Fibroblast of peridontal ligament (primary cell): ENCODE data around the gene NRXN3.

Experiments
- DNase-seq: peaks from one replicate; pipeline ENCODE4 v3.0.0-alpha.2; 2010; ENCODE audit errors: extremely low read depth

The NRXN3 gene

DNA sequence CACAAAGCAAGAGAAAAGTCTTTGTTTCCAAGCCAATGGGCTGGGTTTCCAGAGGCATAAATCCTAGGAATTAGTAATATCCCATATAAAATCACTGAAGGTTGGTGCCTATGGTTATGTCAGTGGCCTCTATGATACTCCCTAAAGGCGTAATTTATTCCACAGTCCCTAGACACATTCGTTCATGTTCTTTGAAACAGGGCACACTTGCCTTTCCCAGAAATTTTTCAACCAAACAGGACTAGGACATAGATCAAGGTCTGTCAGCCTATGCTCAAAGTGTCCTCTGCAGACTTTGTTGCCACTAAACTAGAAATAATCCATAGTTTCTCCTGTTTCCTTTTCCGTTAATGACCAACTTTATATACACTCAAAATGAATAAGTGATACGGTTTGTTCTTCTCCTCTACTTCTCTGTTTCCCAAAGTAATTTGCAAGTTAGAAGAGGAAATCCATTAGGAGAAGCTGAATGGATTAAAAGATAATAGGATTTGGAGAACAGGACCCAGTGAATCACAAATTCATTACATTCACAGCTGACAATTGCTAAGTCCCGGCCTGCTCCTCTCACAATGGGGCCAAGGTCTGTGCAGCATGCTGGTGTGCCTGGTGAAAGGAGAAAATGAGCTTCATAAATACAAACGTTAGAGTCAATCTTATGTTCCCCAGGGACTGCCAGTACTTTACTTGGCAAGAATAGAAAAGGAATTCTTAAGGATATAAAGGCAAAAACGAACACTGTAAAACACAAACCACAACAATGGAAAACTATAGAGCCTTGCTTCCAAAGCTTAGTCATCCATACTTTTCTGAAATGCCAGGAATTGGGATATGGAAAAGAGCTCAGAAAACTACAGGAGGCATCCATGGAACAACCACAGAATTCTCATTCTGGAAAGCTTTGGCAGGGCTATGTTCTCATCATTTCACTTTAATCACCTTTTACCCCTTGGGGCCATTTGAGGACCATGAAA is 966.2 kb downstream of the NRXN3 start:
- no peak for DNase-seq

DNA sequence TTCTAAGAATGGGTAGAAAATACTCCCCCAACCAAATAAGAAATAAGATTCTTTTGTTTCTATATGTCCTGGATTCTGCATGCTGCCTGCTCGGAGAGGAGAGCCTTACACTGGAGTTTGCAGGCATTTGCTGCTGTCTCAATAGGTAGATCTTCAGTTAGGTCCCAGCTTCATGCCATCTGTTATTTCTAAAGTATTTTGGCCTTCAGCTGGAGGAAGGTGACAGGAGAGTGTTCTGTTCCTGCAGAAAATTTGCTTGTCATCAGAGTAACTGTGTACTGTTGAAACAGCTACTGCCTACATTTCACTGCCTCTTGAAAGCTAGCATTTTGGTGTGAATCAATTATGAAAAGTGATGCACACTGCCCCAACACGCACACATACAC is 966.9 kb downstream of the NRXN3 start:
- DNase-seq, result no peak

DNA sequence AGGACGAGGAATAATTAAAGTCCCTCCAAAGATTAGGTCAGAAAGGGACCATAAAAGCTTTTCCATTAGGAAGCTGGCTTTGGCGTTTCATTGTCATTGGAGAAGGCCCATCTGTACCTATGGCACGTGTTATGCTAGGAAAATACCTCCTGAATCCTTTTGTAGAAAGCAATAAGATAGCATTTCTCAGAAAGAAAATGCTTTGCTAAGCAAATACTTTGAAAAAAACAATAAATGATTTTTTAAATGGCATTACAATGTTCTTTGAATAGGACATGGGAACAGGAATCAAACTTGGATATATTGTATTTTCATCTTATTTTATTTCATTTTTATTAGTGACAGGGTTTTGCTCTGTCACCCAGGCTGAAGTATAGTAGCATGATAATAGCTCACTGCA is 967.7 kb downstream of the NRXN3 start:
- no peak for DNase-seq

DNA sequence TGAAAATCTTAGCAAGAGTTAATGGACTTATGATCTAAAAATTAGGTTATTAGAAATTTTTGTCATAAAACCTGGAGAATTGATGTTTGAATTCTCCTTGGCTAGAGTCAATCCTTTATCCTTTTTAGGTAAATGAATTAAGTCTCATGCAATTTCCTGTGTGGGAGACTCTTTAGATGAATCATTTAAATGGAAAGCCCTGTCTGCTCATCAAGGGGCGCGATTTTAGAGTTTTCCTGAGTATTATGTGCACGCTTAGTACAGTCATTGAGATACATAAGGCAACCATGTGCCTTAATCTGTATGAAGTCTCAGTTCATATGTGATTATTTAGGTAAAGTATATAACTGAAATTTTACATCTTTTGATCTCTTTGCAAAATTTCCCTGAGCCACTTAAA is 974.7 kb downstream of the NRXN3 start:
- no peak for DNase-seq

DNA sequence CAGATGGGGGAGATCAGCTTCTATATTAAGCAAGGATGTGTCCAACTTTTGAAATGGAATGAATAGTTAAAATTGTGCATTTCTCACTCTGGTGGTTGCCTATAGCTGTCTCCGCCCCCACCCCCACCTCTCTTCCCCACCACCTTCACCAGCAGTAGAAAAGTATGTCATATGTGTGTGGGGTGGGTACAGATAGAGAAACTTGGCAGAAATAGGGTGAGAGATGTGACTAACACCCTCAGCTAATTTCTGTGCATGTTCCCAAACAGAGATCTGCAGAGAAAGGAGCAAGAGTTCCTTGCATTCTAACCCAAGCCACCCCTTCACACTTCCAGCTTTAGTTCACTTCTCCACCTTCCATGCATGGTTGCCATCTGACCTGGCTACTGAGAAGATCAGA is 980.1 kb downstream of the NRXN3 start:
- no peak for DNase-seq

DNA sequence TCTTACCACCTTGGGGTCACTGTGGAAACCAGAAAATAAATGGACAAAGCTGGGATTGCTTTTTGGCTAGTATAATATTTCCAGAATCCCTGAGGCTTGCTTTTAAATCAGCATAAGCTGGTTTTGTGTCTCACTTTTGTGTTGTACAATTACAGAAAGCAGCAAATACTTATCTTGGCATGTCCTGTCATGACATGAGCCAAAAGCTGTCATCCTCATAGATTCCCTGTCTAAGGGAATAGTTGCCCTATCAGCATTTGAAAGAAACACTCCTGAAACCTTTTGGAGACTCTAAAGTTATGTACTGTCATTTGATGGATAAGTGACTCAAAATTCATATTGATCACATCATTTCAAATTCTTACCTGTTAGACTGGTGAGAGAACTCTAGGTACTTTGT is 987.2 kb downstream of the NRXN3 start:
- DNase-seq, result no peak

DNA sequence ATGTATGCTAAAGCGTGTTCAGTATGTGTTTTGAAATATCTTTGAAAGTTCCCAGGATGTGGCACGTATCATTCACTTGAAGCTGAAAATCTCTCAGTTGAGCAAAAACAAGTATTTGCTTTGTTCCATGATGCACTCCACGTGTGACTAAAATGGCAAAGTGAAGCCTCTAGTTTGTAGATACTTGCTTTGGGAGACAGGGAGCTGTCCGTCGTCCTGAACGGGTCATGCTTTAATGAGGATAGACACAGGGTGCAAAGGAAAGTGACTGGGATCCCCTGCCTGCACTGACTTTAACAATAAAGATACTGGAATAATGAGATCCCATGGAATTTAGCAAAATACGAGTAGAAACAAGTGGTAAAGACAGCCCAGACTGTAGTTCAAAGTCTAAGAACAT is 991.4 kb downstream of the NRXN3 start:
- no peak for DNase-seq

DNA sequence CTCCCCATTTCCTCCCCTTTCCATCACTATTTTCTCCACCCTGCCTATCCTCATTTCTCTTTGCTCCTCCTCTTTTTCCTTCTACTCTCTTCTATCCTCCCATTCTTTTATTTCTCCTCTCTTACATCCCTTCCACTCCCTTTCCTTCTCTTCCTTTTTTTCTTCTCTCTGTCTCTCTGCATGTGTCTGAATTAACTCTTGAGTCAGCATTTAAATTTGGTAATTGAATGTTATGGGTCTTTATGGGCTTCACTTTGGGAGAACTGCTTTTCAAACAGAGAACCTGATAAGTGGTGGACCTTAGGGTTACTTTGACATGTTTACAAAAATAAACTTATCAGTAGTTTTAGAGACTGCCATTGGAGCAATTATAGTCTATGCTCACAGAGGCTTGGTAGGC is 992.7 kb downstream of the NRXN3 start:
- DNase-seq, result no peak

DNA sequence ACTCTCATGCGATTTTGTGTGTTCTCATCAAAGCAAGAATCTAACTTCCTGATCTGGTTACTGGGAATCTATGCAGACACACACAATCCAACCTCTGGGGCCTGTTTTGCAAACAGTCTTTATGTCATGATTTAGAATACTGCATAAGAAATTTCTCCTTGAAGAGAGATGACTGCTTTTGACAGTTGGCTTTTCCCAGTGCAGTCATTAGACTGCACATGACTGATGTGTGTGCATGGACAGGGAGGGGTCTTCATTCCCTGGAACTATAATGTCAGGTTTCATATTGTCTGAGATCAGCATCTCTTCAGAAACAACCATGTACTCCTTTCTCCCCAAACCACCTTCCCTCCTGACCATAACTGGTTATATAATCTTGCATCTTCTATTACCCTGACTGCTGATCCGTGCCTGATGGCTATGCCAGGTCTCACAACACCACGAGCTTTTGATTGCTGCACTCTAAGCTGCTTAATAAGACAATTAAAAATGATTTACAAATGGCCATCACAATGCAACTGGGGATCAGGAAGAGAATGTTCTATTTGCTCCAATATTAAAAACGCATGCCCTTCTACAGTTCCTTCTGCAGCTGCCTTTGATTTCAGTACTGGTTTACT is 995.4 kb downstream of the NRXN3 start:
- DNase-seq, result no peak

DNA sequence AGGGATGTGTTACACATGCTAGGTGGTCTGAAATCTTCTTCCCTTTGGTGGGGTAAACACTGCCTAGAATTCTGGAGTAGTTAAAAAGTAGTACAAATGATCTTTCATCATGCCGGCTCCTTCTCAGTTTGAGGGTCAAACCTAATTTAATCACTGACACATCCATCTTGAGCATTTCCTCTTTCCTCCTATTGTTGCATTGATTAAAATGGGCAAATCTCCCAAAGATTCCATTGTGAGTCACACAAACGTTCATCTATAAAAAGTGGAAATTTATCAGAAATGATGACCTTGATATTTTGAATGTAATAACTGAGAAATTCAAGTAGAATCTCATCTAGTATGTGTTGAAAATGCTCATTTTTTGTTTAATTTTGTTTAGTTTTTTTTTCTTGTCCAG is 996.0 kb downstream of the NRXN3 start:
- DNase-seq, result no peak

DNA sequence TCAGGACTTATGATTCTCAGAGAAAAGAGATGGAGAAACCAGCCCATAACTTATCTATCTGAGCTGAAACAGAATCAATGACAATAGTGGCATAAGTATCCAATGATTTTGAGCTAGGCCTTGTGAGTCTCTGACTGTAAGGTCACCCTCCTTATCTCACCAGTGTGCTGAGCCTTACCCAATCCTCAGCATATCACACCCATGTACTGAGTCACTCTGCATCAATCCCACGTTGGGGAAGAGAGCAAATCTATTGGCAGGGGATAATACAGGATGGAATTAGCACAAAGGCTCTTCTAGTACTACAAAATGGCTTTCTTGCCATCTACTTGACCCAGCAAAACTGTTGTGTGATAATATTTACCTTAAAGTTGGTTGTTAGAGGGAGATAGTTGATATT is 997.8 kb downstream of the NRXN3 start:
- no peak for DNase-seq

DNA sequence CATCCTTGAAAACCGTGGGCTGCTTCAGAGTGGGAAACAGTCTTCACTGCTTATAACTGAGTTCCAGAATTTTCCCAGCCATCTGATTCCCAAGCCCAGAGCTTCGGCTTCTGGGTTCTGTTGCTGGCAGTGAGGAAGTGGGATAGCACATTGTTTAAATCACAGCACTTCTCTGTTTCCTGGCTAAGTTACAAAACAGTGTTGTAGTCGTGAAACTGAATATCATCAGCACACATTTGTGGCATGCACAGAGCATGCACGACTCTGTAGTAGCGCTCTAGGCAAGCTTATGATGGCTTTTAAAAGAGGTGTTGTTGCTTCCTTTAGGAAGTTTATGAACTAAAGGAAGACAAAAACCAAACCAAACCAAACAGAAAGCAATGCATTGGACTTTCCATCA is 1005.5 kb downstream of the NRXN3 start:
- DNase-seq, result no peak

DNA sequence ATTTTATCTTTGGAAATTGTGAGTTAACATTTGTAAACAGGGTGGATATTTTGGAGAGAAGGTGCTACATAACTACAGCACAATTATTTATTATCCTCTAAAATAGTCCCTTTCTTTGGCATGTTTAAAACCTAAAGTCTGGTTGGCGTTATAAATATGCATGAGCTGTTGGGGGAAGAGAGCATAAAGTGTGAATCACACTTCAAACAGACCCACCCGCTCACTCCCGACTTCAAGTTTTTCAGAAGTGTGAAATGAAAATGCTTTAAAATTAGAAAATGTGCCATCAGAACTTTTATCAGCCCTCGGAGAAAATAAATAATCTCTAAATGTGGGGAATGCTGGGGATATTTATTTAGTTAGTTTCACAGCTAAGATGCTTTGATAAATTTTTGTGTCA is 1006.9 kb downstream of the NRXN3 start:
- no peak for DNase-seq

DNA sequence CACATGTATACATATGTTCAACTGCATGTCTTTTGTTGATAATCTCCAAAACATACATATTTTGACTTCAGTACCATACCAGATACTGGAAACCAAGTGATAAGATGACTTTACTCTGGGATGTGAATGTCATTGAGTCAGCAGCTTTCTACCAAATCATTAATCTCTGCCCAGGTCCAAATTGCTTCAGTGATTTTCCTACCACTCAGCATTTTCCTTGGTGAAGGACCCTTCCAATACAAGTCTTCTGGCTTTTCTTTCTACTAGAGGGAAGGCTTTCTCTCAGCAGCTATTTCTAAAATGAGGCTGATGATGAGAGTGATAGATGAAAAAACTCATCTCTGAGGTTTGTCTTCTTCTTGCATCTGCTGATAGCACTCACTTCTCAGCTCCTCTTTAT is 1008.5 kb downstream of the NRXN3 start:
- no peak for DNase-seq

DNA sequence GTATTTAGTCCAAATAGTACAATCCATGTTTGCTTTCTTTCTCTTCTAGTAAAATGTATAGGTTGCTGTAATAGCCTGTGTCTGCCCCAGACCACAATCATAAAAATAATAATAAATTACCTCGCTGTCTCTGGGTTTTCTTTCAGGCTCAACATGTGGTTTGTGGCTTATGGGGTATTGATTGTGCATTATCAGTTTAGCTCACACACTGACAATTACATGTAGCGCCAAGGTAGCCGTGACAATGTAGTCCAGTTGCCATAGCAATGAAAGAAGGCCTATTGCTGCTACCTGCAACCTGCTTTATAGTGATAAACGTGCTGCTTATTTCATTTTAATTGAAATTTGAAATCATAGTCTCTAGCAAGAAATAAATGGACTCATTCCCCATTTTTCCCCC is 1009.8 kb downstream of the NRXN3 start:
- DNase-seq, result no peak

DNA sequence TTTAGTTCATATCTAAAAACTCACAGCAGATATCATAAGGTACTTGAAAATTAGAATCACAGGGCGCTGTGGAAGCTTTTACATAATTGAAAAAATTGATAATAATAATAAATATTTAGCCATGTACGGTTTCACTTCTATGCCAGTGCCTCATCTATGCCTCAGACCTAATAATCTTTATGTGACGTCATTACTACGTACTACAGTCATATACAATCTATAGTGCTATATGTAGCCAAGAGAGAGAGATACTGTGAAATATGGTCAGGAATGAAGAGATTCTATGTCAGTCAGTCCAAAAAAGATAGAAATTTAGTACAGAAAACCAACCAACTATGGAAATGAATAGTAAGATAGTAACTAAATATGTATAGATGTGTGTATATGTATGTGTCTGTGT is 1010.5 kb downstream of the NRXN3 start:
- no peak for DNase-seq

DNA sequence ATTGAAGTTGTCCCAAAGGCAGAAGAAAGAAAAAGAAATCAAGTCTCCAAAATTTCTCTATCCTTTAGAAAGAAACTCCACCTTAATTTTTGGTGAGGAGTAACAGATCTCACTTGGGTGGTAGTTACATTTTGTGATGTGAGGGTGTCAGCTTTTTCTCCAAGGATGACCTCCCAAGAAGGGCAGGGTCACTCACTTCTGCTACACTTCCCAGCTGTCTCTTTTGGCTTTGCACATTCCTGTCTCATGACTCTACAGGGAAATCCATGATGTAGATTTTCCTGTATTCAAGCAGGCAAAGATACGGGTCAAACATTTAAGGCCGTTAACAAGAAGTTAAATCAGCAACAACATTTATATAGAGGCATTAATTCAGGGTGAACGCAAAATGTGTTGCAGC is 1016.4 kb downstream of the NRXN3 start:
- DNase-seq, result no peak

DNA sequence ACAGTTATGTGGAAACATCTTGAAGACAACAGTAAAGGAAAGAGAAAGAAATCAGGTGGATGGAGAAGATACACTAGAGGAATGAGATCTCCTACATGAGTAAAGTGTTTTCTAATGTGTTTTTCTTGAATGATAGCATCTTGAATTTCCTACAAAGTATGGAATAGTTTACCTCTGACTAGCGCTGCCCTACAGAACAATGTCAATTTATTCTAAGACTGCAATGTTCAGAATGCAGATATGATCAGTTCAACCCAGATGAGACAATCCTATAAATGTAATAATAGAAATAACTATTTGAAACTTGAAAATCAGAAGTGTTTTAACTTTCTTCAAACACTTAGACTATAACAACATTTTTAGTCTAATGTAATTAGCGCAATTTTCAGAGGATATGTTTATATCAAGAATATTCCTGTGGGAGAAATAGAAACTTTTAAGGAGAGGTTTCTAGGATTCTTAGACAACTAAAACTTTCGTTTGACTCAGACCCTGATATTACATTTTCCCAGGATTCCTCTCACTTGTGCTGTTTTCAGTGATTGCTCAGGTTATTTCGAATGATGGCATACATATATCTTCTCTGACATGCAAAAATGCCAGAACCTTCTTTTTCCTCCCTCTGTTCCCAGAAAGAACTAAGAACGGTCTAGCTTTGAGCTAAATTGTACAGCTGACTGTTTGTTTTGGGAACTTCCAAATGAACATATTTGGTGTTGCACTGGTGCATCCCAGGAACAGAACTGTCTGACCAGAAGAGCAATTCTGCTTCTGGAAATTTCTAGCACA is 1023.7 kb downstream of the NRXN3 start:
- DNase-seq, result no peak

DNA sequence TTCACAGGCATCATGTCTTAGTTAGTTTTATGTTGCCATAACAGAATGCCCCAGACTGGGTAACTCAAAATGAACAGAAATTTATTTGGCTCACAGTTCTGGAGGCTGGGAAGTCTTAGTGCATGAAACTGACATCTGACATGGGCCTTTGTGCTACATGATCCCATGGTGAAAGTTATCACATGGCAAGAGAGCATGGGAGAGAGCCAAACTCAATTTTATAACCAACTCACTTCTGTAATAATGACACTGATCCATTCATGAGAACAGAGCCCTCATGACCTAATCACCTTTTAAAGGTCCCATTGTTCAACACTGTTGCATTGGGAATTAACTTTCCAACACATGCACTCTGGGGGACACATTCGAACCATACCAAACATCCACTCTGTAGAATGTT is 1026.0 kb downstream of the NRXN3 start:
- no peak for DNase-seq

DNA sequence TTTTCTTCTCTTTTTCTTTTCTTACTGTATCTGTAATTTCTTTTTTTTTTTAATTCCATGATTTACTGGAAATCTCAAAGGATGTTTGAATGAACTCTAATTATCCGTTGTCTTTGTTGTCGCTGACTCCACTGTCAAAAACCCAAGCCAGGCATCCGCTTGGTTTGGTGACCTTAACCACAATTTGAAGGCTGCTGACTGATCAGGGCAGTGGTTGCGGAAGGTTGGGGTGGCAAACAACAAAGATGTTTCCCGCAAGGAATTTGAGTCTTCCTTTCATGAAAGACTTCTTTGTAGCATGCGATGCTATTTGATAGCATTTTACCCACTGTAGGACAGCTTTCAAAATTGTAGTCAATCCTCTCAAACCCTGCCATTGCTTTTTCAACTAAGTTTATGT is 1027.3 kb downstream of the NRXN3 start:
- DNase-seq, result no peak

DNA sequence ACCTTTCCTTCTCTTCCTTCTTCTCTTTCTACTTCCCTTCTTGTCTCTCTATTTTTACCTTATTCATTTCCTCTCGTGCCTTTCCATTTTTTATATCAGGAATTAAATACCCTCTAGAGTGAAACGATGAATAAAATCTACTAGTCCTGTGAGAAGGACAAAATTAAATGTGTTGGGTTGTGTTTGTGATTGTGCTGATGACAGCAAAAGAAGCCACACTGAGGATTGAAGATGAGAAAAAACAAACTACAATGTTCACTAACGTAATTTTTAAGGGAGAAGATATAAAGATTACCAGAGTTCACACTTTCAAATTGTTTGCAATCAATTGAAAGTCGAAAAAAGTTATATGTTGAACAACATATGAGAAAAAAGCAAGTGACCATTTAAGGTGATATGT is 1029.0 kb downstream of the NRXN3 start:
- DNase-seq, result no peak

DNA sequence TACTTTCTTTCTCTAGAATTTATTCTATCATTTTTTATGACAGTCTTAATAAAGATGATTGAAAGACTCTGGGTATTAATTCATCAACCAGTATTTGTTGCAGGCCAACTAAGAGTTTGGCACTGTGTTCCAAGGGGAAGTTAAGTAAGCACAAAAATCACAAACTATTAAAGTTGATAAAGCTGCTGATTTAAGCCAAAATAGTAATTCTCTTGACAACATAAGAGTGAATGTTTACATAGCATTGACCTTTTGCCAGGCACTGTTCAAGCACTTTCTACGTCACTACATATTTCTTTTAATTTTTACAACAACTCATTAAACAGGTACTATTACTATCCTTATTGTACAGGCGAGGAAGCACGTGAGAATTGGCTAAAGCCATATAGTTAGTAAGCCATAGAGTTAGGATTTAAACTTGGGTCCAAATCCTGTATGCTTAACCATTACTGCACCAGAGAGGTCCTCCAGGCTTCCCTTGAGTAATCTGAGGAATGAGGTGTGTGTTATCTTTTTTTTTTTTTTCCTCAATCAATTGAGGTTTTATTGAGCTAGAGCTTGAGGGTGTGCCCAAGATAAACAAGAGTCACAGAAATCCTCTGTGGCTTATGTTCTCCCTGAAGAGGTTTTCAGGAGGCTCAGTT is 1031.5 kb downstream of the NRXN3 start:
- no peak for DNase-seq
